GM19455 (cell line): Measurements from ENCODE around the gene CRELD1.
"Not testable (repeated sequence)": the region's sequence is repeated elsewhere in the genome, so short reads cannot be mapped to it uniquely, and the experiment has no call there.

Experiments used
- ATAC-seq: cut with Tn5 transposase; IDR thresholded peaks from one replicate; pipeline ENCODE4 v1.9.1; 2021; ENCODE audit not compliant: unreplicated experiment

CRELD1 gene

GRCh38 chr3:9934235-9934621, 594 bp downstream of the CRELD1 start:
- no peak for ATAC-seq

DNA sequence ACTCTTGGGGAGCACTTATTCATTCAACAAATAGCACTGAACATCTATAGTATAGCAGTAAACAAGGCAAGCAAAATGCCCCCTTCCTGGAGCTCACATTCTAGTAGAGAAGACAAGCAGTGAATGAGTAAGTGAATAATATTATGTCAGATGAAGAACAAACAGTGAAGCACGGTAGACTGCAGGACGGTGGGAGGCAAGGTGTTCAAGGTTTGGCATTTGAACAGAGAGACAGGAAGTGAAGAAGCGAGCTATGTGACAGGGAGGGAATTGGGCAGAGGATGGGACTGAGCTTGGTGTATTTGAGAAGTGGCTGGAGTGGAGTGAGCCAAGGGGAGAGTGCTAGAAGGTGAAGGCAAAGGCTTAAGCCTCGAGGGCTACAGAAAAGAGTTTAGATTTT, 1.4 kb downstream of the CRELD1 start:
- ATAC-seq, result no peak

GRCh38 chr3:9935966-9936510, 2.4 kb downstream of the CRELD1 start:
- ATAC-seq, result no peak

GRCh38 chr3:9937486-9938238, 4.0 kb downstream of the CRELD1 start:
- ATAC-seq, result no peak

DNA sequence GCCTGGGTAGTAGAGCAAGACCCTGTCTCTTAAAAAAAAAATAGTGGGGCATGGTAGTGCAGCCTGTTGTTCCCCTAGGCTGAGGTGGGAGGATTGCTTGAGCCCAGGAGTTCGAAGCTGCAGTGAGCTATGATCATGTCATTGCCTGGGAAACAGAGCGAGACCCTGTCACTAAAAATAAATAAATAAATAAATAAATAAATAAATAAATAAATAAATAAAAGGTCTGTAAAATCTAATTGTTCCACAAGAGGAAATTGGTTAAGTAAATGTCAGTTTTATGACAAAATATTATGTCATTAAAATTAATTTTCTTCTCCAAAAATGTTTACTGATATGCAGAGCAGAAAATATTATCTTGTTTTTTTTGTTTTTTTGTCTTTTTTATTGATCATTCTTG, 5.3 kb downstream of the CRELD1 start:
- no peak for ATAC-seq

DNA sequence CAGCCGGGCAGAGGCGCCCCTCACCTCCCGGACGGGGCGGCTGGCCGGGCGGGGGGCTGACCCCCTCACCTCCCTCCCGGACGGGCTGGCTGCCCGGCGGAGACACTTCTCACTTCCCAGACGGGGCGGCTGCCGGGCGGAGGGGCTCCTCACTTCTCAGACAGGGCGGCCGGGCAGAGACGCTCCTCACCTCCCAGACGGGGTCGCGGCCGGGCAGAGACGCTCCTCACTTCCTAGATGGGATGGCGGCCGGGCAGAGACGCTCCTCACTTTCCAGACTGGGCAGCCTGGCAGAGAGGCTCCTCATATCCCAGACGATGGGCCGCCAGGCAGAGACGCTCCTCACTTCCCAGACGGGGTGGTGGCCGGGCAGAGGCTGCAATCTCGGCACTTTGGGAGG, 6.3 kb downstream of the CRELD1 start:
- not testable (repeated sequence) for ATAC-seq

DNA sequence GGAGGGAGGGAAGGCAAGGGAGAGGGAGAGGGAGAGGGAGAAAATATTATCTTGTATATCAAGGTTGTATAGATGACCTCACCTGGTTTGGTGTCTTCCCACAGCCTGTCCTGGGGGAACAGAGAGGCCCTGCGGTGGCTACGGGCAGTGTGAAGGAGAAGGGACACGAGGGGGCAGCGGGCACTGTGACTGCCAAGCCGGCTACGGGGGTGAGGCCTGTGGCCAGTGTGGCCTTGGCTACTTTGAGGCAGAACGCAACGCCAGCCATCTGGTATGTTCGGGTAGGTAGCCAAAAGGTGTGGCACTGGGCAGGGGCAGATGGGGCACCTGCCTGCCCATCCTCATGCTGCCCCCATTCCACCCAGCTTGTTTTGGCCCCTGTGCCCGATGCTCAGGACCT, 7.1 kb downstream of the CRELD1 start:
- ATAC-seq, result no peak

DNA sequence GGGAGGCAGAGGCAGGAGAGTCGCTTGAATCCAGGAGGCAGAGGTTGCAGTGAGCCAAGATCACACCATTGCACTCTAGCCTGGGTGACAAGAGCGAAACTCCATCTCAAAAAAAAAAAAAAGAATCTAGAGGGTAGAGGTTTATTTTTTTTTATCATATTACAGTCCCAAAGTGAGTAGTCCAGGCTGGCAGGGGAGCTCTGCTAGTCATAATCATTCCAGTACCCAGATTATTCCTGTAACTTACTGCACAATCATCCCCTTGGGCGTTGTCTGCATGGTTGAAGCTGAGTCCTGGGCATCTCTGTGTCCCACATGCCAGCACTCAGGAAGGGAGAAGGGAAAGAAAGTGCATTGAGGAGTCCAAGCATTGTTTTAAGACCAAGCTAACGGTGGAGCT, 8.5 kb downstream of the CRELD1 start:
- no peak for ATAC-seq

DNA sequence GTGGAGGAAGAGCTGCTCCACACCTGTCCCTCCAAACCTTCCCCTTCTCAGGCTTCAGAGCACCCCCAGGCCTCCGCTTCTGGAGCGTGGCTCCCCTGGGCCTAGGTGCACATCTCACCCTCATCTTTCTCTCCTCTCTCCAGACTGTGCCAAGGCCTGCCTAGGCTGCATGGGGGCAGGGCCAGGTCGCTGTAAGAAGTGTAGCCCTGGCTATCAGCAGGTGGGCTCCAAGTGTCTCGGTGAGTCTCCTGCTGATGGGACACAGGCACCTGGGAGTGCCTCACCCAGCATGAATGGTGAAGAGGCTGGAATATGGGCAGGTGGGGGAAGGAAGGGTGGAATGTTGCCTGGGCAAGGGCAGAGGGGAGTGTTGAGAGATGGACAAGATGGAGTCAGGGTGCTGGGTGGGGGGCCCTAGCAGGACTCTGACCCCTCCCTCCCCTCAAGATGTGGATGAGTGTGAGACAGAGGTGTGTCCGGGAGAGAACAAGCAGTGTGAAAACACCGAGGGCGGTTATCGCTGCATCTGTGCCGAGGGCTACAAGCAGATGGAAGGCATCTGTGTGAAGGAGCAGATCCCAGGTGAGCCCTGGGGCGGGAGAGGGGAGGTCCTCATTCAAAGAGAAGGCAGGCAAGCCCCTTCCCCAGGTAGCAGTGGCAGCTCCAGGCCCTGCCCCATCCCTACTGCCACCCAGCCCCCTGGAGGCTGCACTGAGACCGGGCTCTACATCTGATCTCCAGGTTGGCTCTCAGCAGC, 9.5 kb downstream of the CRELD1 start:
- ATAC-seq, result no peak

- no peak for ATAC-seq
Measured at GRCh38 chr3:9944271-9944670, 10.6 kb downstream of the CRELD1 start.

GRCh38 chr3:9945358-9945757, 11.7 kb downstream of the CRELD1 start:
- no peak for ATAC-seq

DNA sequence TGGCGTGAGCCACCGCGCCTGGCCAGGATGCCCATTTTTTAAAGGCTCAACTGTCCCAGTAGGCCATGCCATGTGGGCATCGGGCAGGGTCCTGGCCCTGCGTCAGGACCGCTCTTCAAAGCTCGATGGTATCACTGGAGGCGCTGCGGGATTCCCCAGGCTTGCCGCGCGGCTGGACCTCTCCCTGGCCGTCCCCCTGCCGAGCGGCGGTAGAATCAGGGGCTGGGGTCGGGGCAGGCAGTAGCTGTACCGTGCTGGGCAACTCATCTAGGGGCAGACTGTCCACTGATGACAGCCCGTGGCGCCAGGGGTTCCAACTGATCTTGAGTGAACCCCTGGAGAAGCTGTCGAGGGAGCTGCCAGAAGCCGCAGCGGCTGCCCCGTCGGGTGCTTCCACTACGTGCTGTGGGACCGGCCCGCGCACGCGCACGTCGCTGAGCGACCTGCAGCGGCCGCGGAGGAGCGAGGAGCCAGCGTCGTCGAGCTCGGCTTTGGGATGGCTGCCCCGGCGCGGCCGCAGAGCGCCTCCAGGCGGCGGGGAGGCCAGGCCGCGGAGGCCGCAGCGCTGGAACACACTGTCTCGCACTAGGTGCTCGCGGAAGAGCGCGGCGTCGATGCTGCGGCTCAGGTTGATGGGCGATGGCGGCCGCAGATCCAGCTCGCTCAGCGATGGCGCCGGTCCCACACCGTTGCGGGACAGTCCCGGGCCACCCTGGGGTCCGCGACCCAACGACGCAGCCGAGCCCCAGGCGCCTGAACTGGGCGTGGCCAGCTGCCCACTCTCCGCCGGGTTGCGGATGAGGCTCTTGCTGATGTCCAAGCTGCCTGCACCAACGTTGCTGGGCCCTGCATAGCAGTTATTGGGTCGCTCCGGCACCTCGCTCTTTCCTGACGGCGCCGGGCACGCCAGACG, 12.7 kb downstream of the CRELD1 start:
- peak; percentile 58 for ATAC-seq

GRCh38 chr3:9947025-9947995, 13.7 kb downstream of the CRELD1 start:
- ATAC-seq, result no peak

- ATAC-seq, result no peak
Measured at GRCh38 chr3:9948586-9948985, 15.0 kb downstream of the CRELD1 start.

DNA sequence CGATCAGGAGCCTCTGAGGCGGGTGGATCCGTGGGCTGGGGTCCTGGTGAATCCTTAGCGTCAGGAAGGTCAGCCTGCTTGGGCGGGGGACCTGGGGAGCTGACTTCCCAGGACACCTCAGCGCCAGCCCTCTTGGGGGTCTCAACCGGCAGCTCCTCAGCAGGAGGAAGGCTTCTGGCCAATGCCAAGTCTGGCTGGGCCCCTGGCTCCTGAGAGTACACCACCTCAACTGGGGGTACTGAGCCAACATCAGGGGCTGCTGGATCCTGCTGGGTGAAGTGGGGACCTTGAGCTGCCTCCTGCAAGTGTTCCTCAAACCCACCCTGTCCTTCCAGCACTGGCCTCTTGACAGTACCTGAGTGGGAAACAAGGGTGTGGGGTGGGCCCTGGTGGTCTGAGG, 15.5 kb downstream of the CRELD1 start:
- no peak for ATAC-seq

- ATAC-seq, result no peak
Measured at GRCh38 chr3:9949626-9950025, 16.0 kb downstream of the CRELD1 start.

DNA sequence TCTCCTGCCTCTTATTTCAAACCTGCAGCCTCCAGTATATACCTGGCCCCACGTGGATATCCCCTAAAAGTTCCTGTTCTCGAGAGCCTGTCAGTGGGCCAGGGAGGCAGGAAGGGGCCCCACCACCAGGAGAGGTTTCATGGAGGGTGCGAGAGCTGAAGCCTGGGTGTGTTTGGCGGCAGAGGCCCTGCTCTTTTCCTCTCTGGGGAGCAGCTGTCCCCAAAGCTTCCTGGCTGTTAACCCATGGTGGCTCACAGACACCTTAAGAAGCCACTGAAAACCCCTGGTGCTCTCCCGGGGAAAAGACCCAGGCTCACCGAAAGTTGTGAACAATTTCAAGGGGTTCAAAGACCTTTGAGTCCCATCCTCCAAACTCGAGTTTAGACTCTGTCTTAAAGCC, 17.5 kb downstream of the CRELD1 start:
- ATAC-seq, result no peak

GRCh38 chr3:9951598-9951961, 17.9 kb downstream of the CRELD1 start:
- no peak for ATAC-seq

- ATAC-seq, result peak; percentile 61
Measured at GRCh38 chr3:9951962-9952805, 18.6 kb downstream of the CRELD1 start, which contains the start of gene PRRT3. TSS of gene PRRT3 (minus strand) at chr3:9952408. CDS start at chr3:9950115, 2,293 bp downstream.
